HepG2 (cell line): ENCODE results near the gene MYRFL. TPM values are rescaled to one million over a fixed set of nuclear protein-coding genes. Genes with fewer than 3 reads are reported as not detected.

ENCODE experiments used
- CEBPB ChIP-seq: IDR thresholded peaks from 2 replicates; pipeline ENCODE4 v1.6.1; 2011; ENCODE audit warnings: low read depth, low read length, improper control_type of control experiment, borderline replicate concordance
- CHD4 ChIP-seq: fragments of 200-600 bp; sonication (generic); IDR thresholded peaks from 2 replicates; pipeline ENCODE4 v1.7.0; 2017; ENCODE audit warnings: mild to moderate bottlenecking, low read length, borderline replicate concordance
- DR1 ChIP-seq: sonication (generic); formaldehyde crosslinking; IDR thresholded peaks from 2 replicates; pipeline ENCODE4 v1.8.0; 2021; ENCODE audit warnings: mild to moderate bottlenecking, missing genetic modification reagents, inconsistent platforms
- MED13 ChIP-seq: sonication (generic); formaldehyde crosslinking; IDR thresholded peaks from 2 replicates; pipeline ENCODE4 v1.5.0; 2020; ENCODE audit warnings: missing genetic modification reagents
- MEIS2 ChIP-seq: sonication (generic); formaldehyde crosslinking; IDR thresholded peaks from 2 replicates; pipeline ENCODE4 v1.9.0; 2021; ENCODE audit warnings: mild to moderate bottlenecking, missing genetic modification reagents
- MTA3 ChIP-seq: sonication (generic); formaldehyde crosslinking; IDR thresholded peaks from 2 replicates; pipeline ENCODE4 v1.4.0; 2020; ENCODE audit warnings: missing genetic modification reagents
- MTF2 ChIP-seq: sonication (generic); formaldehyde crosslinking; IDR thresholded peaks from 2 replicates; pipeline ENCODE4 v1.5.0; 2020; ENCODE audit warnings: missing genetic modification reagents, borderline replicate concordance
- NFATC3 ChIP-seq: sonication (generic); formaldehyde crosslinking; IDR thresholded peaks from 2 replicates; pipeline ENCODE4 v1.5.1; 2020; ENCODE audit warnings: mild to moderate bottlenecking, missing genetic modification reagents
- NFE2L1 ChIP-seq: sonication (generic); formaldehyde crosslinking; IDR thresholded peaks from 2 replicates; pipeline ENCODE4 v1.4.0; 2020; ENCODE audit warnings: missing genetic modification reagents, mild to moderate bottlenecking, borderline replicate concordance
- SNAPC2 ChIP-seq: sonication (generic); formaldehyde crosslinking; IDR thresholded peaks from 2 replicates; pipeline ENCODE4 v1.8.1; 2022; ENCODE audit warnings: mild to moderate bottlenecking, missing genetic modification reagents
- SP2 ChIP-seq: sonication (generic); formaldehyde crosslinking; IDR thresholded peaks from 2 replicates; pipeline ENCODE4 v1.5.1; 2020; ENCODE audit warnings: mild to moderate bottlenecking, missing genetic modification reagents
- SPEN ChIP-seq: sonication (generic); formaldehyde crosslinking; IDR thresholded peaks from 2 replicates; pipeline ENCODE4 v1.5.1; 2020; ENCODE audit warnings: low read depth, mild to moderate bottlenecking, missing genetic modification reagents
- STAG1 ChIP-seq: sonication (generic); formaldehyde crosslinking; IDR thresholded peaks from 2 replicates; pipeline ENCODE4 v1.4.0; 2020; ENCODE audit warnings: missing genetic modification reagents
- ZFP36 ChIP-seq: fragments of 150-350 bp; IDR thresholded peaks from 2 replicates; pipeline ENCODE4 v1.6.1; 2018; ENCODE audit warnings: borderline replicate concordance, low read length, low read depth; ENCODE audit not compliant: partially characterized antibody
- ZNF136 ChIP-seq: sonication (generic); formaldehyde crosslinking; IDR thresholded peaks from 2 replicates; pipeline ENCODE4 v1.8.1; 2022; ENCODE audit warnings: low read depth, mild to moderate bottlenecking, moderate library complexity, missing genetic modification reagents
- ZNF329 ChIP-seq: sonication (generic); formaldehyde crosslinking; IDR thresholded peaks from 2 replicates; pipeline ENCODE4 v1.9.0; 2021; ENCODE audit warnings: low read depth, mild to moderate bottlenecking, missing genetic modification reagents
- ZNF615 ChIP-seq: sonication (generic); formaldehyde crosslinking; IDR thresholded peaks from 2 replicates; pipeline ENCODE4 v1.5.0; 2020; ENCODE audit warnings: mild to moderate bottlenecking, missing genetic modification reagents, borderline replicate concordance
- ZNF749 ChIP-seq: sonication (generic); formaldehyde crosslinking; IDR thresholded peaks from 2 replicates; pipeline ENCODE4 v1.8.0; 2022; ENCODE audit warnings: mild to moderate bottlenecking, missing genetic modification reagents, moderate library complexity, borderline replicate concordance
- ZNF773 ChIP-seq: sonication (generic); formaldehyde crosslinking; IDR thresholded peaks from 2 replicates; pipeline ENCODE4 v1.4.0; 2020; ENCODE audit warnings: missing genetic modification reagents, borderline replicate concordance
- ZNF777 ChIP-seq: sonication (generic); formaldehyde crosslinking; IDR thresholded peaks from 2 replicates; pipeline ENCODE4 v1.4.0; 2020; ENCODE audit warnings: missing genetic modification reagents
- ZSCAN30 ChIP-seq: sonication (generic); formaldehyde crosslinking; IDR thresholded peaks from 2 replicates; pipeline ENCODE4 v1.5.0; 2020; ENCODE audit warnings: mild to moderate bottlenecking, missing genetic modification reagents
- polyA plus RNA-seq, 8 experiments: library from polyadenylated mRNA; depleted of rRNA in 3 of 8; stranded (reverse) in 7 of 8; unstranded in 1 of 8; fragments of >200 nt; fragmentation: Illumina TruSeq in 4 of 8; extraction: Trizol in 4 of 8; gene quantifications; 2 replicates each; pipeline versions ENCODE4 v1.2.1 to v1.2.3, GENCODE V29; 2011 to 2016; ENCODE audit warnings: low read depth in 4 of 8, missing spikeins in 1 of 8, mixed read lengths in 1 of 8; ENCODE audit not compliant: insufficient read depth in 1 of 8
- total RNA-seq, 5 experiments: library from RNA; depleted of rRNA; stranded (reverse); fragments of >200 nt; fragmentation: Illumina TruSeq; extraction: Trizol; gene quantifications; 2 replicates each; pipeline ENCODE4 v1.2.3, GENCODE V29; 2016; ENCODE audit warnings: low read depth in 1 of 5
- TF ChIP-seq, protein P1 (sequence below): sonication (generic); formaldehyde crosslinking; IDR thresholded peaks from 2 replicates; pipeline ENCODE4 v1.4.0; 2020; ENCODE audit warnings: missing genetic modification reagents
- TF ChIP-seq, protein P2 (sequence below): sonication (generic); formaldehyde crosslinking; IDR thresholded peaks from 2 replicates; pipeline ENCODE4 v1.4.0; 2020; ENCODE audit warnings: missing genetic modification reagents; ENCODE audit errors: not compliant biosample characterization
- TF ChIP-seq, protein P3 (sequence below): IDR thresholded peaks from 2 replicates; pipeline ENCODE4 v1.6.1; 2016; ENCODE audit warnings: missing biosample characterization, missing genetic modification reagents, low read depth
- TF ChIP-seq, protein P4 (sequence below): sonication (generic); formaldehyde crosslinking; IDR thresholded peaks from 2 replicates; pipeline ENCODE4 v1.8.0; 2022; ENCODE audit warnings: missing genetic modification reagents, low read depth, mild to moderate bottlenecking, borderline replicate concordance
- TF ChIP-seq, protein P5 (sequence below): sonication (generic); formaldehyde crosslinking; conservative IDR thresholded peaks from 2 replicates; pipeline ENCODE4 v1.4.0; 2020; ENCODE audit warnings: missing genetic modification reagents

The MYRFL gene
- total and polyA plus RNA-seq, 2 of the 13 experiments (the other 11 are each of a cell fraction or from before 2014, with no cell fraction given): 0.09 to 0.11 TPM

DNA sequence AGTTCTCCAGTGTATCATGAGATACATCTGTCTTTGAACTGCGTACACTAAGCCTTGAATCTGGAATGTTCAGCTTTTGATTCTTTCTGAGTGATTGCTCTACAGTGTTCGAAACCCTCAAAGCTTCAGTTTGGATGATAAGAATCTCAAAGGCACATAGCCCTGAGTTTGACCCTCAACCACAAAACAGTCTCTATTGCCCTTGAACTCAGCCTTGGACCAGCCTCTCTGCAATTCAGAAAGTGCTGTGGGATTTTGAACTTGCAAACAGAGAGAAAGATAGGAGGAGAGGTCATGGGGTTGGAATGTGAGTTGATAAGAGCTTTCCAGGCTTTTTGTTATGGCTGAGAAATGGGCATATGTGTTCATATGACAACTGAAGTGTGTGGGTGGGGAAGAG lies 100.3 kb downstream of the MYRFL start (continued):
- no peak for TF ChIP-seq MED13
- TF ChIP-seq MEIS2 (CRISPR knock-in tag): no peak
- TF ChIP-seq ZNF777: no peak
- no peak for TF ChIP-seq SP2 (CRISPR knock-in tag)
- no peak for TF ChIP-seq SNAPC2 (CRISPR knock-in tag)
- TF ChIP-seq ZNF749 (CRISPR knock-in tag): no peak
- TF ChIP-seq ZSCAN30 (CRISPR knock-in tag): no peak
- TF ChIP-seq ZNF329: no peak
- TF ChIP-seq, protein P1, sequence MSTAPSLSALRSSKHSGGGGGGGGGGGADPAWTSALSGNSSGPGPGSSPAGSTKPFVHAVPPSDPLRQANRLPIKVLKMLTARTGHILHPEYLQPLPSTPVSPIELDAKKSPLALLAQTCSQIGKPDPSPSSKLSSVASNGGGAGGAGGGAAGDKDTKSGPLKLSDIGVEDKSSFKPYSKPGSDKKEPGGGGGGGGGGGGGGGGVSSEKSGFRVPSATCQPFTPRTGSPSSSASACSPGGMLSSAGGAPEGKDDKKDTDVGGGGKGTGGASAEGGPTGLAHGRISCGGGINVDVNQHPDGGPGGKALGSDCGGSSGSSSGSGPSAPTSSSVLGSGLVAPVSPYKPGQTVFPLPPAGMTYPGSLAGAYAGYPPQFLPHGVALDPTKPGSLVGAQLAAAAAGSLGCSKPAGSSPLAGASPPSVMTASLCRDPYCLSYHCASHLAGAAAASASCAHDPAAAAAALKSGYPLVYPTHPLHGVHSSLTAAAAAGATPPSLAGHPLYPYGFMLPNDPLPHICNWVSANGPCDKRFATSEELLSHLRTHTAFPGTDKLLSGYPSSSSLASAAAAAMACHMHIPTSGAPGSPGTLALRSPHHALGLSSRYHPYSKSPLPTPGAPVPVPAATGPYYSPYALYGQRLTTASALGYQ (CRISPR knock-in tag): no peak; the same call in 1 of the 2 replicates
- no peak for TF ChIP-seq NFE2L1 (CRISPR knock-in tag)
- TF ChIP-seq SPEN (CRISPR knock-in tag): no peak
- no peak for TF ChIP-seq STAG1
- TF ChIP-seq CEBPB: no peak
- TF ChIP-seq NFATC3 (CRISPR knock-in tag): no peak
- TF ChIP-seq, protein P2, sequence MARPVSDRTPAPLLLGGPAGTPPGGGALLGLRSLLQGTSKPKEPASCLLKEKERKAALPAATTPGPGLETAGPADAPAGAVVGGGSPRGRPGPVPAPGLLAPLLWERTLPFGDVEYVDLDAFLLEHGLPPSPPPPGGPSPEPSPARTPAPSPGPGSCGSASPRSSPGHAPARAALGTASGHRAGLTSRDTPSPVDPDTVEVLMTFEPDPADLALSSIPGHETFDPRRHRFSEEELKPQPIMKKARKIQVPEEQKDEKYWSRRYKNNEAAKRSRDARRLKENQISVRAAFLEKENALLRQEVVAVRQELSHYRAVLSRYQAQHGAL (CRISPR knock-in tag): no peak
- no peak for TF ChIP-seq MTA3 (CRISPR knock-in tag)
- TF ChIP-seq ZNF615 (CRISPR knock-in tag): no peak
- TF ChIP-seq CHD4: no peak
- no peak for TF ChIP-seq ZFP36
- TF ChIP-seq DR1 (CRISPR knock-in tag): no peak
- TF ChIP-seq ZNF136 (CRISPR knock-in tag): no peak
- TF ChIP-seq, protein P3, sequence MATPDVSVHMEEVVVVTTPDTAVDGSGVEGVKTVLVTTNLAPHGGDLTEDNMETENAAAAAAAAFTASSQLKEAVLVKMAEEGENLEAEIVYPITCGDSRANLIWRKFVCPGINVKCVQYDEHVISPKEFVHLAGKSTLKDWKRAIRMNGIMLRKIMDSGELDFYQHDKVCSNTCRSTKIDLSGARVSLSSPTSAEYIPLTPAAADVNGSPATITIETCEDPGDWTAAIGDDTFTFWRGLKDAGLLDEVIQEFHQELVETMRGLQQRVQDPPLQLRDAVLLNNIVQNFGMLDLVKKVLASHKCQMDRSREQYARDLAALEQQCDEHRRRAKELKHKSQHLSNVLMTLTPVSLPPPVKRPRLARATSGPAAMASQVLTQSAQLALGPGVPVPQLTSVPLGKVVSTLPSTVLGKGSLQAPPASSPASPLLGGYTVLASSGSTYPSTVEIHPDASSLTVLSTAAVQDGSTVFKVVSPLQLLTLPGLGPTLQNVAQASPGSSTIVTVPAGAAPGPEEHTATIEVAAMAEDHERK (CRISPR knock-in tag): no peak
- no peak for TF ChIP-seq ZNF773 (CRISPR knock-in tag)
- TF ChIP-seq MTF2 (CRISPR knock-in tag): no peak
- TF ChIP-seq, protein P4, sequence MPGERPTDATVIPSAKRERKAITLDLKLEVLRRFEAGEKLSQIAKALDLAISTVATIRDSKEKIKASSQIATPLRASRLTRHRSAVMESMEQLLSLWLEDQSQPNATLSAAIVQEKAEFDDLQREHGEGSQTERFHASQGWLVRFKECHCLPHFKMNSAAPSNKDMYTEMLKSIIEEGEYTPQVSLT (CRISPR knock-in tag): no peak
- TF ChIP-seq, protein P5, sequence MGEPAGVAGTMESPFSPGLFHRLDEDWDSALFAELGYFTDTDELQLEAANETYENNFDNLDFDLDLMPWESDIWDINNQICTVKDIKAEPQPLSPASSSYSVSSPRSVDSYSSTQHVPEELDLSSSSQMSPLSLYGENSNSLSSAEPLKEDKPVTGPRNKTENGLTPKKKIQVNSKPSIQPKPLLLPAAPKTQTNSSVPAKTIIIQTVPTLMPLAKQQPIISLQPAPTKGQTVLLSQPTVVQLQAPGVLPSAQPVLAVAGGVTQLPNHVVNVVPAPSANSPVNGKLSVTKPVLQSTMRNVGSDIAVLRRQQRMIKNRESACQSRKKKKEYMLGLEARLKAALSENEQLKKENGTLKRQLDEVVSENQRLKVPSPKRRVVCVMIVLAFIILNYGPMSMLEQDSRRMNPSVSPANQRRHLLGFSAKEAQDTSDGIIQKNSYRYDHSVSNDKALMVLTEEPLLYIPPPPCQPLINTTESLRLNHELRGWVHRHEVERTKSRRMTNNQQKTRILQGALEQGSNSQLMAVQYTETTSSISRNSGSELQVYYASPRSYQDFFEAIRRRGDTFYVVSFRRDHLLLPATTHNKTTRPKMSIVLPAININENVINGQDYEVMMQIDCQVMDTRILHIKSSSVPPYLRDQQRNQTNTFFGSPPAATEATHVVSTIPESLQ (CRISPR knock-in tag): no peak
